ENCODE measurements around the gene IGFBP7. TPM values are rescaled to one million over a fixed set of nuclear protein-coding genes. Genes with fewer than 3 reads are reported as not detected.

Gene IGFBP7, protein sequence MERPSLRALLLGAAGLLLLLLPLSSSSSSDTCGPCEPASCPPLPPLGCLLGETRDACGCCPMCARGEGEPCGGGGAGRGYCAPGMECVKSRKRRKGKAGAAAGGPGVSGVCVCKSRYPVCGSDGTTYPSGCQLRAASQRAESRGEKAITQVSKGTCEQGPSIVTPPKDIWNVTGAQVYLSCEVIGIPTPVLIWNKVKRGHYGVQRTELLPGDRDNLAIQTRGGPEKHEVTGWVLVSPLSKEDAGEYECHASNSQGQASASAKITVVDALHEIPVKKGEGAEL
- polyA plus RNA-seq = 100 to 1,000 TPM; 153 to 699 (median 661) TPM

DNA sequence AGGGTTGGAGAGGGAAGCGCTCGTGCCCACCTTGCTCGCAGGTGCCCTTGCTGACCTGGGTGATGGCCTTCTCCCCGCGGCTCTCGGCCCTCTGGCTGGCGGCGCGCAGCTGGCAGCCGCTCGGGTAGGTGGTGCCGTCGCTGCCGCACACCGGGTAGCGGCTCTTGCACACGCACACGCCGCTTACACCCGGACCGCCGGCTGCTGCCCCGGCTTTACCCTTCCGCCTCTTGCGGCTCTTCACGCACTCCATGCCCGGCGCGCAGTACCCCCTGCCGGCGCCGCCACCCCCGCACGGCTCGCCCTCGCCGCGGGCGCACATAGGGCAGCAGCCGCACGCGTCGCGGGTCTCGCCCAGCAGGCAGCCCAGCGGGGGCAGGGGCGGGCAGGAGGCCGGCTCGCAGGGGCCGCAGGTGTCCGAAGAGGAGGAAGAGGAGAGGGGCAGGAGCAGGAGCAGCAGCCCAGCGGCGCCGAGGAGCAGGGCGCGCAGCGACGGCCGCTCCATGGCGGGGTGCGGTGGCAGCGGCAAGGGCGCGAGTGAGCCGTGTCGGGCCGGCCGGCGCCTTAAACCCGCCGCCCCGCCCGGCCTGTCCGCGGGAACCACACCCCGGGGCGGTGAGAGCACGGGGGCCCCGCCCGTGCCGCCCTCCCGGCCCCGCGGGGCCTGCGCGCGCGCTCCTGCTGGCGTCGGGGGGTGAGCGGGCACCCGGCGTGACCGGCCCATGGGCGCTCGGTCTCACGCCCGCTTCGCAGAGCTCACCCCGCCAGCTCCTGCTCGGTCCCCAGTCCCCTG lies at the start of gene IGFBP7:
TSS of gene IGFBP7 (minus strand) at position 539 of the 793 bp plus-strand sequence. CDS start at position 505, 34 bp downstream.
- 1% methylated on average over 78 to 101 of the region's 101 CpGs for WGBS, 3 donors
- peak within 1 kb of the TSS; percentile 74 for H3K27ac ChIP-seq (ENCODE audit: low read depth, low read length)

DNA sequence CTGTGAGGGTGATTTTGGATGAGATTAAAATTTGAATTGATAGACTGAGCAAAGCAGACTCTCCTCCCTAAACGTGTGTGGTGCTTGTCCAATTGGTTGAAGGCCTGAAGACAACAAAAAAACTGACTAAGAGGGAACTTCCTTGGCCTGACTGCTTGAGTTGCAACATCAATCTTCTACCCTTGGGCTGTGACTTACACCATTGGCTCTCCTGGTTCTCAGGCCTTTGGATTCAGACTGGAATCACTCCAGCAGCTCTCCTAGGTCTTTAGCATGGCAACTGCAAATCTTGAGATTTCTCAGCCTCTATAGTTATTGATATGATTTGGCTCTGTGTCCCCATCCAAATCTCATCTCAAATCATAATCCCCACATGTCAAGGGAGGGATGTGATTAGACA lies 49.7 kb upstream of the IGFBP7 start:
- no peak overlapping the region for H3K27ac ChIP-seq (ENCODE audit: low read depth, low read length)
- WGBS, 3 donors = 78 to 81% (median 81%) methylated on average over 1 of the region's 1 CpG

DNA sequence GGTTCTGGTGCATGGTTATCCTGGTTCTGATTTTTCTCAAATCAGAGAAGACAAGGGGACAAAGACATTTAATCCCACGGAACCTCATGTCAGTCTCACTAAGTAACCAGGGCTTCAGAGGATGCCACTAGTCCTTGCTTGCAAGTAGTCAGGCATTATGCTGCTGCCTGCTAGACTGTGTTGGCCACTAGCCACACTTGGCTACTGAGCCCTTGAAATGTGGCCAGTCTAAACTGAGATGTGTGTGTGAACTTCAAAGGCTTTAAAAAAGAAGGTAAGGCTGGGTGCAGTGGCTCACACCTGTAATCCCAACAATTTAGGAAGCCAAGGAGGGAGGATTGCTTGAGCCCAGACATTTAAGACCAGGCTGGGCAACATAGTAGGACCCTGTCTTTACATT lies 48.6 kb upstream of the IGFBP7 start:
- H3K27ac ChIP-seq (ENCODE audit: low read depth, low read length) = no peak overlapping the region
- 93 to 96% (median 96%) methylated on average over 1 of the region's 1 CpG for WGBS, 3 donors

DNA sequence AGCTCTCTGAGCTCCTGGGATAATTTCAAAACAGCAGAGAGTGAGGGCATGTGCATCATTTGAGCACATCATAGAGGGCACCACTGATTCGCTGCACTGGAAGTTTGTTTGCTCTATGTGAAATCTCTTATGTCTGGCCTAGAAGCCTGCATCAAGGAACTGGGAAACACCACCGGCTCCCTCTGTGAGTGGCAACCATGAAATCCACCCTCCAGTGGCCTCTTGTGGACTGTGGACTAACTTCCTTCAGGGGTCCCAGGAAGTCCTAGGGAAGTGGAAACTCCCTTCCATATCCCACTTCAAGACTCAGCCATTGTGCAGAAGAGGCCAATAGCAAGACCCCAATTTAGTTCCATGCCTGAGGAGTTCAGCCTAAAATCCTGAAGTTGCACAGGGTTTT lies 48.0 kb upstream of the IGFBP7 start:
- WGBS, 3 donors = 50 to 81% (median 74%) methylated on average over 2 of the region's 2 CpGs
- H3K27ac ChIP-seq (ENCODE audit: low read depth, low read length) = no peak overlapping the region

DNA sequence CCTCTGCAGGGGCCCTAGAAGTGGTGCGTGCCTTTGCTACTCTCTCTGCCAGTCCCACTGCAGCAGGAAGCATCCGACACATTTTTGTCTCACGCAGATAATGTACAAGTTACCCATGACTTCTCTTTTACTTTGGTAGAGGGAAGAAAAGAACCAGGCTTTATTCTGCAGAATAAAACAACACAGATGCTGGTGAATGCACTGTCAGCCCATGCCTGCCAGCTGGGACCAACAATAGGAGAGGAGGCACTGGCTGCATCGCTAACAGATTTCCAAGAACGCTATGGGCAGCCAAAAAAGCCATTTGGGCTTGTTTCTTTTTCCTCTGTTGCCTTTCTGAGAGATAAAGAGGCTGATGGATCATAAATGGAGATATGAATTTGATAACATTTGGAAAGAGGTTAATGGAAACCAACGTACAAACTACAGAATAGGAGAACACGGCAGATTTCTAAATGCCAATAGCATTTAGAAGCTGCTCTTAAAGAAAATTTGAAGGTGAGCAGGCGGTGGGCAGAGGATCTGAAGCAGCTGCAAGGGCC lies 47.5 kb upstream of the IGFBP7 start:
- no peak overlapping the region for H3K27ac ChIP-seq (ENCODE audit: low read depth, low read length)
- 79 to 91% (median 82%) methylated on average over 8 of the region's 8 CpGs for WGBS, 3 donors

DNA sequence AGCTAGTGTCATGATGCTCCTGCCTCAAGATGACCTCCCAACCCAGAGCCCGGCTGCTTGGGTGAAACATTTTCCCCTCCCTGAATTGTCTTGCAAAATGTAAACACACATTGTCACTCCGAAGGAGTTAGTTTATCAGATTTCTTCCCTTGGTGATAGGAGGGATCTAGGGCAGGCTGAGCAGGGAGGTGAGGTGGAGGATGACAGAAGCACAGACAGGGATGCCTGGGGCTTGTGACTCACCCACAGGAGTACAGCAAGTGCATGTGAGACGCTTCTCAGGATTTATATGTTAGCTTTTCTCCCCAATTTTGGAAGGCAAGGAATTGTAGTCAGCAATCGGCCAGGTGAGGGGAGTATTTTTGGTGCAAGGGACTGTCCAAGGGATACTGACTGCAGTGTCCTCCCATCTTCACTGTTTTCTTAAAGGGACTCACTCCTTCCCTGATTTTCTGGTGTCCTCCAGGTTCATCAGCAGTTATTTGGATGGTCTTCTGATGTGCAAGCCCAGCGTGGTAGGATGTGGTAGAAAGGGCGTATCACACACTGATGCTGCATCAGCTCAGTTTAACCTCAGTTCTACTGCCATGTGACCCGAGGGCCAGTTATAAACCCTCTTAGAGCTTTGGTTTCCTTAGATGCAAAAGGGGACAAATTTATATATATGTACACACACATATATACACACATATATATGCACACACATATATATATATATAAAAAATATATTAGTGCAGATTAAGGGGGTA lies 46.2 kb upstream of the IGFBP7 start:
- H3K27ac ChIP-seq (ENCODE audit: low read depth, low read length) = no peak overlapping the region
- 75 to 84% (median 84%) methylated on average over 7 of the region's 7 CpGs for WGBS, 3 donors

DNA sequence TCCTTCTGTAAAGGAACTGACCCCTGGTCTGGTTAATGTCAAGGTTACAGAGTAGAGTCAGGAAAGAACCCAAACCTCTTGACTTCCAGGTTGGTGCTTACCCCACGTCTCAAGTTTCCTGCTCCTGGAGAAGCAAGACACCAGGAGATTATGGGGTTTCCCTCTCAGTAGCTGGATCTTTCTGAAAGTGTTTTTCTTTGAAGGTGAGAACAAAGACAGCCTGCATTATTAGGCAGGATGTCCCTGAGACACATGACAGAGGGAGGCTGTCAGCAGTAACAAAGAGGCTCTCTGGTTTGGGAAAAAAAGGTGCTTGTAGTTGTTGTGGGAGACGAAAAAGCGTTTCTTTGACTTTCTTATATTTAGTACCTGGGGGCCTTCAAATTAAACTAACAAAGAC lies 44.7 kb upstream of the IGFBP7 start:
- WGBS, 3 donors = 76 to 79% (median 79%) methylated on average over 3 of the region's 3 CpGs
- H3K27ac ChIP-seq (ENCODE audit: low read depth, low read length) = no peak overlapping the region

DNA sequence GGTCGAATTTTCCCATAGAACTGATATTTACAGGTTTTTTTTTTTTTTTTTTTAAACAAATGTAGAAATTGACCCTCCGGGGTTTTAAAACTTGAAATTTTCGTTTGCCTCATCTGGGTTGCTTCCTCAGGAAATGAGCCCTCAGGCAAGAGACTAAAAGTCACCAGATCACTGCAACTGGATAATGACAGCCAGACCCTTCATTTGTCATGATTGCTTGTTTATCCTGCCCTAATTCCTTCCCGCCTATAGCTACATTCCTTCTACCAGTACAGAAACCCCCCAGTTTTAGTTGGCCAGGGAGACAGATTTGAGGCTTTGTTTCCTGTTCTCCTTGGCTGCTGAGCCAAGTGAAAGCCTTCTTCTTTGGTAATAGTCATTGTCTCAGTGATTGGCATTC lies 44.0 kb upstream of the IGFBP7 start:
- H3K27ac ChIP-seq (ENCODE audit: low read depth, low read length) = no peak overlapping the region
- WGBS, 3 donors = 34 to 48% (median 34%) methylated on average over 4 of the region's 4 CpGs

DNA sequence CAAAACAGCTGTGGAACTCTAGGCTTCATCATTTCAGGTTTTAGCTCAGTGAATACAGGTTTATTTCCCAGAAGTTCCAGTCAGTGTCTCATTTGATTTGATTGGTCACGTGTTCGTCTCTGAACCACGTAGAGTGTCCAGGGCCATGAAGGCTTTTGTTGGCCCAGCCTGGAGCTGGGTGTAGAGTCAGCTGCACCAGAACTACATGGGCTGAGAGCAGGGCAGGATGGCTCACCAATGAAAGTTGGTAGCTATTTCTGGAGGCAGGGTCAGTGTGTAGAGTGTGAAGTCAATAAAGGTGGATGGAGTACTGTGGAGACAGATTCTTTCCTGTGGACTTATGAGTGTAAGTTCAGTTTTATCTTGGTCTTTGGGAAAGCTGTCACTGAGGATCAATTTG lies 43.0 kb upstream of the IGFBP7 start:
- 75 to 98% (median 94%) methylated on average over 3 of the region's 3 CpGs for WGBS, 3 donors
- no peak overlapping the region for H3K27ac ChIP-seq (ENCODE audit: low read depth, low read length)

DNA sequence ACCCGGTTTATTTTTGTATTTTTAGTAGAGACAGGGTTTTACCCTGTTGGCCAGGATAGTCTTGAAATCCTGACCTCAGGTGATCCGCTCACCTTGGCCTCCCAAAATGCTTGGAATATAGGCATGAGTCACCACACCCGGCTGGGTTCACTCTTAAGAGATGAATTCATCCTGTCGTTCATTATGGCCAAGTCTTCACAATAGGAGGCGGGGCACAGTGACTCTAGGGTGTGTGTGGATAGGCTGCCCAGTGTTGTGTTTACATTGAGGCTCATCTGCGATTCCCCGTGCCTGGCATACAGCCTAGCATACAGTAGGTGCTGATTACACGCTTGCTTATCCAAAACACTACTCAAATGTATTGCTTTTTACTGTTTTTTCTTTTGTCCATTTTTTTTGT lies 41.3 kb upstream of the IGFBP7 start:
- 80 to 82% (median 82%) methylated on average over 8 of the region's 8 CpGs for WGBS, 3 donors
- no peak overlapping the region for H3K27ac ChIP-seq (ENCODE audit: low read depth, low read length)

DNA sequence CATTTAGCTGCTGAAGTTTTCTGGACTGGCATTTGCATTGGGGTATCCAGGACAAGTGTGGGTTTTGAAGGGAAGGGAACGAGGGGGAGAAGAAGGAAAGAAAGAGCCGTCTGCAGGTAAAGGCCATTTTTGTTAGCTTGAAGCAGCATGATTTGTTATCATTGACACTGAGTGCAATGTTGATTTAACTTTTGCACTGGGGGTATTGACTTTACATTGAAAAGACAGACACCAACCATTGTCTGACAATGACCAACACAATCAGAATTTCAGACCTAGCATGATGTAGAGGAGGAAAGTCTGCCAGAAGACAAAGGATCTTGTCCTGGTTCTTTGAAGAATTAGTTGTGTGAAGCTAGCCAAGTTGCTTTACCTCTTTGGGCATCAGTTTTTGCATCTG lies 39.6 kb upstream of the IGFBP7 start:
- WGBS, 3 donors = 18 to 84% (median 81%) methylated on average over 2 of the region's 2 CpGs
- H3K27ac ChIP-seq (ENCODE audit: low read depth, low read length) = no peak overlapping the region

DNA sequence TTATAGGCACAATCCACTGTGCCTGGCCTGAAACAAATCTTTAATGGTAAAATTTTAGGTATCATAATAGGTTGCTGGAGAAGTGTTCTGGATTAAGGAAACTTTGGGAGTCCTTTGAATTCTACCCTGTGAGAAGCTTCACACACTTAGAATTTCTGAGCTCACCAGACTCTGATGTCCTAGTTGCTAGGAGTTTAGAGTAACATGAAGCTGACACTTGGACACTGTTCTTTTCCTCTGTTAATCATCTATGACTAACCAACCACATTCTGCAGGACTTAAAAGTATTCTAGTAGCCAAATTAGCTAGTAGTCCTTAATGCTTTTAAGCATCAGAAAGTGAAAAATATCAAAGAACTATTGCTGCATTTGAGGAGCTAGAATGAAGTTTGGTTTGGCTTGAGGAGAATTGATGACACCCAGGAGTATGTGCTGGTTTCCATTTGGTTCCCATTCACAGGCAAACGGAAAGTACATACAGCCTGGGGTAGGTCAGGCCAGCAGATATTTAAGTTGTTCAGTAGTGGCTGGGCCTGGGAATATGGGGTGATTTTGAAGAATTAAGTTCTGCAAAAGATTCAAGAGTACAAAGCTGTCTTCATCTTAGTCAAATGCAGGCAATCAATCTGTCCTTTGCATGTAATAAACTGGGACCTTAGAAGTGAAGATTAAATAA lies 38.8 kb upstream of the IGFBP7 start:
- 48 to 80% (median 78%) methylated on average over 1 of the region's 1 CpG for WGBS, 3 donors
- no peak overlapping the region for H3K27ac ChIP-seq (ENCODE audit: low read depth, low read length)

DNA sequence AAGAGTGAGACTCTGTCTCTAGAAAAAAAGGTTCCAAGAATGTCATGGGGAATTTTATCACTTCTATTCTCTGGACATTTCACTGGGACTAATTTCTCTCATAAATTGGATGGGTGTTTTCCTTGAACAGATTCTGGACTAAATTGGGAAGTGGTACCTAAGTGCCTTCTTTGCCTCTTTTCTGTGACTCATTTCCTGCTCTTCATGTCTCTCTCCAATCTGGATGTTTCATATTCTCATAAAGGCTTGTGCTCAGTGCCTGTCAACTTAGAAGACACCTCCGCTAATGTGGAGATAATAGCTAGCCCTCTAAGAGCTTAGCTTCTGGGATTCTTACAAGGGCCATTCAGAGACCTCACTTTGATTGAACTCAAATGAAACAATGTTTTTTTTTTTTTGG lies 38.0 kb upstream of the IGFBP7 start:
- 94 to 100% (median 97%) methylated on average over 1 of the region's 1 CpG for WGBS, 3 donors
- H3K27ac ChIP-seq (ENCODE audit: low read depth, low read length) = no peak overlapping the region

DNA sequence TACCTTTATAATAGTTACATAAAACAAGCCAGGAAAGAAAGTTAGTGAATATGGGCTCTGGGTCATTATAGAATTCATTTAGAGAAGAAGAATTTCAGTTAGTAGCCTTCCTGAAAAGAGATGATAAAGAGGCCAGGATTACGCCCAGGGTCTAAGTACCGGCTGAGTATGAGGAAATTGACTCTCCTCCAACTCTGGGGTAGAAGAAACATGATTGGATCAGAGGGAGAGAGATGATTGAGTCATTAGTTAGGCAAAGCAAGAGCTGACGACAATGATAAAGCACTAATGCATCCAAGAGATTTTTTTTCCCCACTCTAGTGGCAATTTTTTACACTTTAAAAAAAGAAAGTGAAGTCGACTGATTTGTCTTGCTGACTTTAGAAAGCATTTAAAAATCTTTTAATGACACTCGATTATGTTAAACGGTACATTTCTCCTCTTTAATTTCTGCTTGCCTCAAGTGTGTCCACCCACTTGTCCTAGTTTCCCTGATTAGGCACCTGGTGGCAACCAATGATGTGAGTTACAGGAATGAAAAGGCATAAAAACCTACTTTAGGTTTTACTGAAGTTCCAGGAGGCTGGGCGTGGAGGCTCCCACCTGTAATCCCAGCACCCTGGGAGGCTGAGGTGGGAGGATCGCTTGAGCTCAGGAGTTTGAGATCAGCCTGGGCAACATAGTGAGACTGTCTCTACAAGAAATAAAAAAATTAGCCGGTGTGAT lies 37.3 kb upstream of the IGFBP7 start:
- WGBS, 3 donors = 72 to 80% (median 73%) methylated on average over 9 of the region's 9 CpGs
- no peak overlapping the region for H3K27ac ChIP-seq (ENCODE audit: low read depth, low read length)

DNA sequence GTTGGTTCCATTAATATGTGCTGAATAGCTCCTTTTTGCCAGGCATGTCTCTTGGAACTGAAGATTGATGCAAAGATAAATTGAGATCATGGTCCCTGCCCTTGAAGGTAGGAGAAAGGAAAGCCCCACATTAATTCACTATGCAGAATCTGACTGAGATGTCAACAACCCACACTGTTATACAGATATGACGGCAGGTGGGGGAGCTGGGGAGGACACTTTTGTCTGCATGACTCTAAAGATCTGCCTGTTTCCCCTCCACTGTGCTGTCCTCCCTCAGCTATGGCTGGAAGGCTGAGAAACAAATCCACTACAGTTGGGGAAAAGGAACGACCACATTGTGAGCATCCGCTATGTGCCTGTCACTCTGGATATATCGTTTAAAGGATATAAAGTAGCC lies 36.3 kb upstream of the IGFBP7 start:
- no peak overlapping the region for H3K27ac ChIP-seq (ENCODE audit: low read depth, low read length)
- WGBS, 3 donors = 88 to 94% (median 93%) methylated on average over 4 of the region's 4 CpGs

DNA sequence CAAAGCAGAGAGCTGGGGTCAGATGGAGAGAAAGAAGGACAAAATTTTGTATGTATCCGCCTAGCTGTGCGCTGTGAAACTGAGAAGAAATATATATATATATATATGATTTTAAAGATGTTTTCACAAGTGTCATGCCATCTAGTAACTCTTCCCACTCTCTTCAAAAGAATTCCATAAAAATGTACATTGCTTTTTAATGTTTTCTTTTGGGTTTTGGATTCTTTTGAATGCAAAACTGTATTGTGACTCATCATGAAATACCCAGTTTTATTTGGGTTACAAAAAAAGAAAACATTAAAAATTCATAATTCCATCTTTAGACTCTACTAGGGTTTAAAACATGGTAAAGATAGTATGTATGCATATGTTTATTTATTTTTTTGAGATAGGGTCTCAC lies 34.3 kb upstream of the IGFBP7 start:
- no peak overlapping the region for H3K27ac ChIP-seq (ENCODE audit: low read depth, low read length)
- 90 to 100% (median 96%) methylated on average over 2 of the region's 2 CpGs for WGBS, 3 donors

DNA sequence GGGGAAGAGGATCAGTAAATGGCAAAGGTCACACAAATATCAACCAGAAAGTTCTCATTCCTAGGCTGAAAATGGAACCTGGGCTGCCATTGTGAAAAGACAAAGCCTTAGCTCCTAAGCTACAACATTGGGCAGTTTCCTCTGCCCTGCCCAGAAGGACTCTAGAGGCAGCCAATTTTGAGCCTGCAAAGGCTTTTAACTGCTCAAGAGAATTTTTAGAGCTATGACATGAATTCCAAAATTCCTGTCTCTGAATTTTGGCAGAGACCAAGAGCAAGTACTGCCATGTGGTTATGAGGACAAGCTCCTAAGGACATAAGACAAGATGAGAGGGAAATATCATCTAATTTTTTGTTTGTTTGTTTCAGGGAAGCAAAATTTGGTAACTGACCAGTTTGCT lies 29.6 kb upstream of the IGFBP7 start:
- H3K27ac ChIP-seq (ENCODE audit: low read depth, low read length) = no peak overlapping the region

DNA sequence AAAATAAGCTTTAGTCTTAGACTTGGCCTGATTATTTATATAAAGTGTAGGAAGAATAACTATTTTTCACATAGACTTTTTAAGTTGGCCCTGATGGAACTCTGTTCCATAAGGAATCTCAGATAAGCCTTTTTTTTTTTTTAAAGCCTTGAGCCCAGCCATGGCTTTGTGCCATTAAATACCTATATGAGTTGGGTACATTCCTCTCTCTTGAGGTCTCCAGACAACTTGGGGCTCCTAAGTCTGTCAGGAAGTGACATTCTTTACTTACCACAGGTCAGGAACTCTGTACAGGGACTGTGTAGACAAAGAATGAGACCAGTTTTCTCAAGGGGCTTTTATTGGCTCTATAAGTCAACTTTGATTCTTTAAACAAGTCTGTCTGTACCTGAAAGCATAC lies 27.1 kb upstream of the IGFBP7 start:
- H3K27ac ChIP-seq (ENCODE audit: low read depth, low read length) = no peak overlapping the region
